HEK293 (cell line): ENCODE measurements around the gene HTT.

Experiments
- CTCF ChIA-PET: fragments of 350-600 bp; formaldehyde crosslinking; extraction: SDS; loops from one replicate; lab custom pipeline; 2021; ENCODE audit warnings: antibody characterized with exemption; lab: Yijun Ruan, JAX
- POLR2A ChIA-PET: fragments of 300-600 bp; formaldehyde crosslinking; extraction: SDS; loops from one replicate; lab custom pipeline; 2020; ENCODE audit warnings: antibody characterized with exemption, inconsistent platforms; lab: Yijun Ruan, JAX
- H3K27ac ChIP-seq: fragments of 200-500 bp; sonication (Bioruptor generic); 2 replicates; pipeline ENCODE4 v1.5.1; 2014; ENCODE audit warnings: low read depth, low read length, control low read depth, inconsistent platforms; ENCODE audit errors: extremely low read depth
- H3K36me3 ChIP-seq, 2 experiments: fragments of 200-500 bp in 1 of 2; sonication (Bioruptor generic) in 1 of 2; 1 replicate in 1 of 2; 2 replicates in 1 of 2; pipeline ENCODE4 v1.5.1; 2014 to 2017; ENCODE audit warnings: inconsistent platforms in 2 of 2, low read length in 2 of 2; ENCODE audit not compliant: control insufficient read depth in 2 of 2, insufficient read depth in 1 of 2
- H3K4me1 ChIP-seq: fragments of 200-500 bp; sonication (Bioruptor generic); 2 replicates; pipeline ENCODE4 v1.5.1; 2014; ENCODE audit warnings: mild to moderate bottlenecking, low read length, inconsistent platforms; ENCODE audit not compliant: control insufficient read depth, insufficient read depth
- H3K4me3 ChIP-seq: 2 replicates; pipeline ENCODE4 v1.5.1; 2011; ENCODE audit warnings: low read depth, mild to moderate bottlenecking, control low read depth, low read length, moderate library complexity
- H3K9me3 ChIP-seq: fragments of 200-500 bp; sonication (Bioruptor generic); 2 replicates; pipeline ENCODE4 v1.5.1; 2014; ENCODE audit warnings: low read depth, low read length, inconsistent platforms; ENCODE audit not compliant: control insufficient read depth, insufficient read depth
- GFI1B ChIP-seq: fragments of 450-650 bp; formaldehyde crosslinking; IDR thresholded peaks from 2 replicates; pipeline ENCODE4 v1.5.1; 2016; ENCODE audit warnings: missing biosample characterization, missing genetic modification characterization
- GLI2 ChIP-seq: fragments of 450-650 bp; formaldehyde crosslinking; IDR thresholded peaks from 2 replicates; pipeline ENCODE4; 2017; ENCODE audit warnings: missing biosample characterization, missing genetic modification characterization, low read depth, borderline replicate concordance
- GLIS2 ChIP-seq: fragments of 450-650 bp; formaldehyde crosslinking; IDR thresholded peaks from 2 replicates; pipeline ENCODE4 v1.5.1; 2016; ENCODE audit warnings: missing biosample characterization, missing genetic modification characterization
- KLF8 ChIP-seq: fragments of 450-650 bp; formaldehyde crosslinking; IDR thresholded peaks from 2 replicates; pipeline ENCODE4 v1.5.1; 2016; ENCODE audit warnings: missing biosample characterization, missing genetic modification characterization
- RBAK ChIP-seq: fragments of 450-650 bp; formaldehyde crosslinking; IDR thresholded peaks from 2 replicates; pipeline ENCODE4 v1.5.1; 2016; ENCODE audit warnings: missing biosample characterization, missing genetic modification characterization
- YY1 ChIP-seq: fragments of 450-650 bp; formaldehyde crosslinking; IDR thresholded peaks from 2 replicates; pipeline ENCODE4 v1.5.1; 2018; ENCODE audit warnings: missing biosample characterization, missing genetic modification characterization
- ZBTB7A ChIP-seq: fragments of 450-650 bp; formaldehyde crosslinking; IDR thresholded peaks from 2 replicates; pipeline ENCODE4 v1.5.1; 2016; ENCODE audit warnings: low read depth, missing biosample characterization, missing genetic modification characterization
- ZNF146 ChIP-seq: fragments of 450-650 bp; formaldehyde crosslinking; IDR thresholded peaks from 2 replicates; pipeline ENCODE4 v1.5.1; 2016; ENCODE audit warnings: missing biosample characterization, missing genetic modification characterization
- ZNF169 ChIP-seq: fragments of 450-650 bp; formaldehyde crosslinking; IDR thresholded peaks from 2 replicates; pipeline ENCODE4 v1.5.1; 2016; ENCODE audit warnings: missing biosample characterization, missing genetic modification characterization
- ZNF19 ChIP-seq: fragments of 450-650 bp; formaldehyde crosslinking; IDR thresholded peaks from 2 replicates; pipeline ENCODE4; 2016; ENCODE audit warnings: missing biosample characterization, missing genetic modification characterization, low read depth
- ZNF211 ChIP-seq: fragments of 450-650 bp; formaldehyde crosslinking; IDR thresholded peaks from 2 replicates; pipeline ENCODE4 v1.5.1; 2016; ENCODE audit warnings: low read depth, missing biosample characterization, missing genetic modification characterization
- ZNF214 ChIP-seq: fragments of 450-650 bp; formaldehyde crosslinking; IDR thresholded peaks from 2 replicates; pipeline ENCODE4 v1.5.1; 2017; ENCODE audit warnings: missing biosample characterization, mild to moderate bottlenecking, missing genetic modification characterization, borderline replicate concordance
- ZNF26 ChIP-seq: fragments of 450-650 bp; formaldehyde crosslinking; IDR thresholded peaks from 2 replicates; pipeline ENCODE4 v1.5.1; 2016; ENCODE audit warnings: missing biosample characterization, missing genetic modification characterization
- ZNF274 ChIP-seq, 2 experiments: fragments of 200-500 bp in 1 of 2; fragments of 450-650 bp in 1 of 2; sonication (Bioruptor generic) in 1 of 2; formaldehyde crosslinking in 1 of 2; IDR thresholded peaks; 2 replicates each; pipeline versions ENCODE4 v1.5.1 to v1.6.1; 2014 to 2016; ENCODE audit warnings: borderline replicate concordance in 1 of 2, inconsistent platforms in 1 of 2, low read length in 1 of 2, missing biosample characterization in 1 of 2, missing genetic modification characterization in 1 of 2
- ZNF302 ChIP-seq: fragments of 450-650 bp; formaldehyde crosslinking; IDR thresholded peaks from 2 replicates; pipeline ENCODE4 v1.5.1; 2016; ENCODE audit warnings: missing biosample characterization, missing genetic modification characterization, low read depth
- ZNF544 ChIP-seq: fragments of 450-650 bp; formaldehyde crosslinking; IDR thresholded peaks from 2 replicates; pipeline ENCODE4 v1.5.0; 2017; ENCODE audit warnings: missing biosample characterization, missing genetic modification characterization
- ZNF555 ChIP-seq: fragments of 450-650 bp; formaldehyde crosslinking; conservative IDR thresholded peaks from 2 replicates; pipeline ENCODE4 v1.5.1; 2017; ENCODE audit warnings: missing biosample characterization, mild to moderate bottlenecking, missing genetic modification characterization, inconsistent platforms
- ZNF571 ChIP-seq: fragments of 450-650 bp; formaldehyde crosslinking; IDR thresholded peaks from 2 replicates; pipeline ENCODE4 v1.5.0; 2017; ENCODE audit warnings: missing biosample characterization, missing genetic modification characterization
- ZNF629 ChIP-seq: fragments of 450-650 bp; formaldehyde crosslinking; IDR thresholded peaks from 2 replicates; pipeline ENCODE4 v1.5.1; 2017; ENCODE audit warnings: missing biosample characterization, missing genetic modification characterization
- ZXDB ChIP-seq: fragments of 450-650 bp; formaldehyde crosslinking; IDR thresholded peaks from 2 replicates; pipeline ENCODE4 v1.5.1; 2016; ENCODE audit warnings: missing biosample characterization, missing genetic modification characterization
- TF ChIP-seq, protein P1 (sequence below): IDR thresholded peaks from 2 replicates; pipeline ENCODE4 v1.6.1; 2011; ENCODE audit warnings: mild to moderate bottlenecking, low read depth, low read length, borderline replicate concordance
- TF ChIP-seq, protein P2 (sequence below): fragments of 450-650 bp; formaldehyde crosslinking; IDR thresholded peaks from 2 replicates; pipeline ENCODE4 v1.5.0; 2017; ENCODE audit warnings: missing biosample characterization, missing genetic modification characterization, borderline replicate concordance
- TF ChIP-seq, protein P3 (sequence below): fragments of 450-650 bp; formaldehyde crosslinking; IDR thresholded peaks from 2 replicates; pipeline ENCODE4 v1.5.1; 2017; ENCODE audit warnings: missing biosample characterization, missing genetic modification characterization

HTT gene

DNA sequence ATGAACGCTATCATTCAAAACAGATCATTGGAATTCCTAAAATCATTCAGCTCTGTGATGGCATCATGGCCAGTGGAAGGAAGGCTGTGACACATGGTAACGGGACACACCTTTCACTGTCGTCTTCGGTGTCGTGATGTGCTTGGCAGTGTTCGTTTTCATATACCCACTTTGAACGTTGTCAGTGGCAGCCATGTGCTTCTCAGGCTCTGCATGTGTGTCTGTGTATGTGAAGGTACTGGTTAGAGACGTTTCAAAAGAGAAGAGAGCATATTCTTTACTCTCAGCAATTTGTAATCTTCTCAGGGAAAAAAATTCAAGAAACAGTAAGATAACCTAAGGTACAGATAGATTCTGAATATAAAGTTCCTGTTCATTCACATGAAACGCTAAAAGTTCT lies 103.9 kb downstream of the HTT start:
- TF ChIP-seq, protein P1, sequence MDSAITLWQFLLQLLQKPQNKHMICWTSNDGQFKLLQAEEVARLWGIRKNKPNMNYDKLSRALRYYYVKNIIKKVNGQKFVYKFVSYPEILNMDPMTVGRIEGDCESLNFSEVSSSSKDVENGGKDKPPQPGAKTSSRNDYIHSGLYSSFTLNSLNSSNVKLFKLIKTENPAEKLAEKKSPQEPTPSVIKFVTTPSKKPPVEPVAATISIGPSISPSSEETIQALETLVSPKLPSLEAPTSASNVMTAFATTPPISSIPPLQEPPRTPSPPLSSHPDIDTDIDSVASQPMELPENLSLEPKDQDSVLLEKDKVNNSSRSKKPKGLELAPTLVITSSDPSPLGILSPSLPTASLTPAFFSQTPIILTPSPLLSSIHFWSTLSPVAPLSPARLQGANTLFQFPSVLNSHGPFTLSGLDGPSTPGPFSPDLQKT, result no peak
- TF ChIP-seq ZNF146 (tag by site-specific recombination) (no peak), ZNF214 (tag by site-specific recombination) (no peak), ZNF274 (IDR thresholded peaks at IDR 0.05; ENCODE audit: low read length) (no peak), ZNF274 (tag by site-specific recombination; IDR thresholded peaks at IDR 0.05; ENCODE audit: borderline replicate concordance) (no peak), ZNF571 (tag by site-specific recombination) (no peak), ZNF555 (tag by site-specific recombination) (no peak), ZBTB7A (tag by site-specific recombination) (no peak), ZNF544 (tag by site-specific recombination) (no peak), ZNF26 (tag by site-specific recombination) (no peak), ZNF211 (tag by site-specific recombination) (no peak), GFI1B (no peak), GLI2 (tag by site-specific recombination) (no peak), YY1 (no peak), GLIS2 (tag by site-specific recombination) (no peak), ZNF169 (no peak), ZXDB (tag by site-specific recombination) (no peak), ZNF19 (tag by site-specific recombination) (no peak), KLF8 (tag by site-specific recombination) (no peak)
- TF ChIP-seq, protein P2, sequence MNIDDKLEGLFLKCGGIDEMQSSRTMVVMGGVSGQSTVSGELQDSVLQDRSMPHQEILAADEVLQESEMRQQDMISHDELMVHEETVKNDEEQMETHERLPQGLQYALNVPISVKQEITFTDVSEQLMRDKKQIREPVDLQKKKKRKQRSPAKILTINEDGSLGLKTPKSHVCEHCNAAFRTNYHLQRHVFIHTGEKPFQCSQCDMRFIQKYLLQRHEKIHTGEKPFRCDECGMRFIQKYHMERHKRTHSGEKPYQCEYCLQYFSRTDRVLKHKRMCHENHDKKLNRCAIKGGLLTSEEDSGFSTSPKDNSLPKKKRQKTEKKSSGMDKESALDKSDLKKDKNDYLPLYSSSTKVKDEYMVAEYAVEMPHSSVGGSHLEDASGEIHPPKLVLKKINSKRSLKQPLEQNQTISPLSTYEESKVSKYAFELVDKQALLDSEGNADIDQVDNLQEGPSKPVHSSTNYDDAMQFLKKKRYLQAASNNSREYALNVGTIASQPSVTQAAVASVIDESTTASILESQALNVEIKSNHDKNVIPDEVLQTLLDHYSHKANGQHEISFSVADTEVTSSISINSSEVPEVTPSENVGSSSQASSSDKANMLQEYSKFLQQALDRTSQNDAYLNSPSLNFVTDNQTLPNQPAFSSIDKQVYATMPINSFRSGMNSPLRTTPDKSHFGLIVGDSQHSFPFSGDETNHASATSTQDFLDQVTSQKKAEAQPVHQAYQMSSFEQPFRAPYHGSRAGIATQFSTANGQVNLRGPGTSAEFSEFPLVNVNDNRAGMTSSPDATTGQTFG, result no peak
- TF ChIP-seq, all 188 proteins: peak for 0
- no peak overlapping the region for H3K27ac ChIP-seq
- CTCF ChIA-PET, result no interaction called here
- POLR2A ChIA-PET, result no interaction called here
- H3K4me1 ChIP-seq, result no peaks in the 10 kb centered on the region
- no peak overlapping the region for H3K4me3 ChIP-seq
- H3K36me3 ChIP-seq, result peaks cover 0 to 75% of the 10 kb centered on the region in 2 experiments; a peak in 2 of 3 replicates
- no peaks in the 10 kb centered on the region for H3K9me3 ChIP-seq

DNA sequence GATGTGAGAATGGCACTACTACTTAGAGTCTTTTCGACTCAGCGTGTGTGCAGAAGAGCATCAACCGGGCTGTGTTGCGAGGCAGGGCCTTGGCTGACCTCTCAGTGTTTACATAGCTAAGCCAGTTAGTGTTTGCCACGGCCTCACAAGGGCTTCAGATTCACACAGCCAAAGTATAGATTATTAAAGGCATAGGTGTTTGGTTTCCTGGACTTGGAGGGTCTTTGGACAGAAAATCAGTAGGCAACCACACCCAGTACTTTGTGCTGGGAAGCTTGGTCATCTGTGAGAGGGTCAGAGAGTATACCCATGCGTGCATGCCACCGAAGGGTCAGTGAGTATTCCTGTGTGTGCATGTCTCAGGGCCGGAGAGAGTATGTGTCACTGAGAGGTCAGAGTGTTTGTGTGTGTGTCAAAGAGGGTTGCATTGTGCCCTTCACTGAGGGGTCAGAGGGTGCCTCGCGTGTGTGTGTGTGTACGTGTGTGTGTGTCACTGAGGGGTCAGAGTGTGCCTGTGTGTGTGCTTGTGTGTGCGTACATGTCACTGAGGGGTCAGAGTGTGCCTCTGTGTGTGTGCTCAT lies 104.7 kb downstream of the HTT start:
- no peaks in the 10 kb centered on the region for H3K9me3 ChIP-seq
- H3K36me3 ChIP-seq, result peaks cover 0 to 77% of the 10 kb centered on the region in 2 experiments; a peak in 1 of 3 replicates
- ChIA-PET POLR2A (no interaction called here), CTCF (interaction anchor here (0.5 kb wide), 1 partner anchor 54 kb away, joined by 3 read pairs; no protein-coding TSS in a partner anchor)
- H3K27ac ChIP-seq, result no peak overlapping the region
- no peak overlapping the region for H3K4me3 ChIP-seq
- TF ChIP-seq, protein P3, sequence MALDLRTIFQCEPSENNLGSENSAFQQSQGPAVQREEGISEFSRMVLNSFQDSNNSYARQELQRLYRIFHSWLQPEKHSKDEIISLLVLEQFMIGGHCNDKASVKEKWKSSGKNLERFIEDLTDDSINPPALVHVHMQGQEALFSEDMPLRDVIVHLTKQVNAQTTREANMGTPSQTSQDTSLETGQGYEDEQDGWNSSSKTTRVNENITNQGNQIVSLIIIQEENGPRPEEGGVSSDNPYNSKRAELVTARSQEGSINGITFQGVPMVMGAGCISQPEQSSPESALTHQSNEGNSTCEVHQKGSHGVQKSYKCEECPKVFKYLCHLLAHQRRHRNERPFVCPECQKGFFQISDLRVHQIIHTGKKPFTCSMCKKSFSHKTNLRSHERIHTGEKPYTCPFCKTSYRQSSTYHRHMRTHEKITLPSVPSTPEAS (tag by site-specific recombination), result peak; percentile 71
- TF ChIP-seq RBAK (tag by site-specific recombination) (no peak), ZNF629 (no peak), ZNF26 (tag by site-specific recombination) (no peak), ZNF302 (no peak), ZNF211 (tag by site-specific recombination) (no peak)
- TF ChIP-seq, all 188 proteins: peak for 1
- no peaks in the 10 kb centered on the region for H3K4me1 ChIP-seq
